GM21528 (cell line): ENCODE results near the gene OR6B1.

Experiments used
- ATAC-seq: cut with Tn5 transposase; IDR thresholded peaks from one replicate; pipeline ENCODE4 v1.9.1; 2021; ENCODE audit warnings: mild to moderate bottlenecking, moderate library complexity; ENCODE audit not compliant: unreplicated experiment, low FRiP score

OR6B1 gene

GRCh38 chr7:144000020-144000419 lies at the start of gene OR6B1:
TSS of gene OR6B1 (plus strand) at chr7:144000320. CDS start at chr7:144003997, 3,677 bp downstream.
- ATAC-seq, result no peak

DNA sequence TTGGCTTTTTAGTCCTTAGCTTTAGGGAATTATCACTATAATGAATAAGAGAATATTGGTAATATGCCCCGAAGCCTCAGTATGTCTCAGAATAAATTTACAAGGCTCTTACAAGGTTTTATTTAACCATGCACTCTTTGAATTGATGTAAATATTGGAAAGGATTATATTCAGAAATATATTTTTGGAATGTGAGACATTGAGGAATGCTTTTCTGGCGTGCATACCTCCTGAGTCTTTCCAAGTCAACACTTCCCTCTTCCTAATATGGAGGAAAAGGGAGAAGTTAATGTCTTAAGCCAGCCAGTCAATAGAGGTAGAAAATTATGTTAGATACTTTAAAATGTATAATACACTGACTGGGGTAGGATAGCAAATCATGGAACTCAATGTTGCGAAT lies 46.7 kb upstream of the OR6B1 start:
- no peak for ATAC-seq

GRCh38 chr7:143954135-143954534 lies 46.0 kb upstream of the OR6B1 start:
- ATAC-seq, result no peak

DNA sequence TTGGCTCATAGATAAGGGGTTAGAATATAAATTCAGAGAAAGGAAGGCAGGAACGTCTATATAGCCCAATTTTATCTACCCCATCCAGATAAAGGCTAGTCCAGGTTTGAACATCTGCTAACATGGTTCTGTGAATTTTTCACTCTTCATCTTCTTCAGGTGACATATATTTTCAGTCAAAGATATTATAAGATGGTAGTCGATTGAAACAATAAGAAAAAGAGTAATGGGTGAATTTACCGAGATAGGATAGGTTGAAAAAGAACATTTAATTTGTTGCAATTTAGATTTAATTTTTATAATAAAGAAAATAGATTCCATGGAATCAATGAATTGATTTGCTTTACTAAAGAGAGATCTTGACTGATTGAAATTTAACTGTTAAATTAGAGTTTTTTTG lies 45.6 kb upstream of the OR6B1 start, which contains the start of gene OR2F1:
OR2F1 (plus strand) TSS at position 301 of the 400 bp plus-strand sequence. CDS start 5,127 bp downstream, outside the sequence.
- ATAC-seq, result no peak

DNA sequence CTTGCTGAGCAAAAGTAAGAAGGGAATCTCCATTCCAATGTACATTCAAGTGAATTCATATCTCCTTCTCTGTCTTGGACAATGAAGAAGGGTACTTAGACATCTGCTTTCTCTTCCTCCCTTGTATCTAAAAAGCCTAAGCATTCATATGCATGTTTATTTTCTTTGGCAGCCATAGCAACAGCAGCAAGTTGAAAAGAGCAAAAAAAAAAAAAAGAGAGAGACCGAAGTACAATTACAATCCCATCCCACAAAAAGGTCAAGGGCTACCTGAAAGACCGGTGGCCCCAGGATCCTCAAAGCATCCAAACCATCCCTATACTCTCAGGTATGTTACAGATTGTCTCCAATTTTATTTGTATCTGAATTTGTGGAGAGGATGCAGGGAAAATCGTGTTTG lies 41.3 kb upstream of the OR6B1 start:
- no peak for ATAC-seq

GRCh38 chr7:143960813-143961610 lies 39.1 kb upstream of the OR6B1 start:
- ATAC-seq, result no peak

- ATAC-seq, result no peak
Measured at GRCh38 chr7:143965280-143965679, 34.8 kb upstream of the OR6B1 start.

DNA sequence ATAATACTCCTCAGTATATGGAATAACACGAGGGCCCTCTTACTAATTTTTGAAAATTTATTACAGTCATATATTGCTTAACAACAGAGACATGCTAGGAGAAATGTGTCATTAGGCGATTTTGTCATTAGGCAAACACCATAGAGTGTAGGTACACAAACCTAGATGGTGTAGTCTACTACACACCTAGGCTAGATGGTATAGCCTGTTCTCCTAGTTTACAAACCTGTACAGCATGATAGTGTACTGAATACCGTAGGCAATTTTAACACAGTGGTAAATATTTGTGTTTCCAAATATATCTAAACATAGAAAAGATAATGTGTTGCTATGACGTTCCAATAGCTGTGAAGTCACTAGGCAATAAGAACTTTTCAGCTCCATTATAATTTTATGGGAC lies 32.7 kb upstream of the OR6B1 start:
- no peak for ATAC-seq

DNA sequence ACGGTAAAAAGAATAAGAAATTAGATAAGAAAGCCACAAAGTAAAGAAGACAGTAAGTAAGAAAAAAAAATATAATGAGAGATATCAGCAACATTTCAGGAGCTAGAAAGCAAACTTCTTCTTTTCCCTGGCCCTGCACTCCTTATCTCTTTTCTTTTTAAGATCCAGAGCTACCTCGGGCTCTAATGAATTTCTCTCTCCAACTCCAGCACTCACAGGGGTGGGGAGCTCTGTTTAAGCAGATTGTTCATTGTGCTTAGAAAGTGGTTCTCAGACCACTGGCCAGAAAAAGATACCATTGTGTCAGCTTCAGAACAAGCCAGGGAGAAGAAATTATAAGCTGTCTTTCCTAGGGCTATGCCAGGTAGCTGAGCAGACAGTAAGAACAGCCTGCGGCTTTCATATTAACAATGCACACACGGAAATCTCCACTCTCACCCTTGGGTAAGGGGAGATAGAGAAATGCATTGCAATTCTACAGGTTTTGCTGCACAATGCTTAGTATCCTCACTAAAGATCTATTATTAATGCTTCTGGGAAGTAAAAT lies 26.2 kb upstream of the OR6B1 start:
- ATAC-seq, result no peak

- no peak for ATAC-seq
Measured at GRCh38 chr7:143974459-143974858, 25.7 kb upstream of the OR6B1 start.

GRCh38 chr7:143975617-143976016 lies 24.5 kb upstream of the OR6B1 start:
- ATAC-seq, result no peak

DNA sequence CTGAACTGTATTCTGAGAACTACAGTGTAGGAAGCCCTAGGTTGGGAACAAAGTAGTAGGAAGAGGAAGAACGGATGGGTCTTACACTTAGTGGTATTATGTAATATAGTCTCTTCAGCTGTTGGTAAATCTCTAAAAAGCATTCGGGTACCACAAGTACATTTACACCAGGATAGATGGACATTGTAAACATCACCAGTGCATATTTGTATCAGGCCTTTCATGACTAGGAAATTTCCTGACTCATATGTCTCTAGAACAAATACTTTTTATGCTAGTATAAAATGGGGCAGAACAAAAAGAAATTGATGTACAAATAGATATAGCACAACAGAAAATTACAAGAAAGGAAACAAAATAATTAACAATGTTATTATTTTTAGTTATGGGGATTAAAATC lies 21.5 kb upstream of the OR6B1 start:
- ATAC-seq, result no peak

GRCh38 chr7:143979359-143979758 lies 20.8 kb upstream of the OR6B1 start:
- ATAC-seq, result no peak

GRCh38 chr7:143979998-143980397 lies 20.1 kb upstream of the OR6B1 start:
- ATAC-seq, result no peak

GRCh38 chr7:143980746-143981510 lies 19.2 kb upstream of the OR6B1 start:
- no peak for ATAC-seq

GRCh38 chr7:143983960-143984359 lies 16.2 kb upstream of the OR6B1 start:
- ATAC-seq, result no peak

DNA sequence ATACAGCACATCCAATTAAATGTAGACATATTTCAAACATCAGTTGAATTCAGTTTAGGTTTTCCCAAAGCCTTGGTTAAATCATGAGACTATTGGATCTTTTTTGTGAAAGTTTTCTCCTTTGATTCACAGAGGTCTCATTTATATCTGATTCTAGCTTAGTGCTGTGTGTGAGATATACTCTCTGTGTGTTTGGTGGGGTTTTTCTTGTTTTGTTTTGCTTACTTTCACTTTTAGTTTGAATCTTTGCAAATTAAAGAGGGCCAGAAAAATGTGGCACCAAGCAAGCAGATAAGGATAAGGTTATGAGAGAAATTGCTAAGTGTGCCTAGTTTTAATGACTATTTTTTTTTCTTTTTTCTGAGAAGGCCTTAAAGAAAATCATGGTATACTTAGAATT lies 12.6 kb upstream of the OR6B1 start:
- no peak for ATAC-seq

- no peak for ATAC-seq
Measured at GRCh38 chr7:143988976-143989745, 11.0 kb upstream of the OR6B1 start.

DNA sequence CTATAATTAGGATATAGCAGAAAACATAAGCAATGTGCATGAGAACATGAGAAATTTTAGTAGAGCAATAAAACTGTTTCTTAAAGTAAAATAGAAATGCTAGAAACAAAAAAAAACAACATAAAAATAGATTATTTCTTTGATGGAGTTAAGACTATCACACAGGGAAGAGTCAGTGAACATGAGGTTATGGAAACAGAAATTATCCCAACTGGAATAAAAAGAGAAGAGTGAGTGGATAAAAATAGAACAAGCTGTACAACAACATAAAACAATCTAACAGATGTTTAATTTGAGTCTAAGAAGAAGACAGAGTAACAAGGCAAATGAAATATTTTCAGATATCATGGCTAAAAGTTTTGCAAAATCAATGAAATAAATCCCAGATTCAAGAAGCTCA lies 7.5 kb upstream of the OR6B1 start:
- ATAC-seq, result no peak

DNA sequence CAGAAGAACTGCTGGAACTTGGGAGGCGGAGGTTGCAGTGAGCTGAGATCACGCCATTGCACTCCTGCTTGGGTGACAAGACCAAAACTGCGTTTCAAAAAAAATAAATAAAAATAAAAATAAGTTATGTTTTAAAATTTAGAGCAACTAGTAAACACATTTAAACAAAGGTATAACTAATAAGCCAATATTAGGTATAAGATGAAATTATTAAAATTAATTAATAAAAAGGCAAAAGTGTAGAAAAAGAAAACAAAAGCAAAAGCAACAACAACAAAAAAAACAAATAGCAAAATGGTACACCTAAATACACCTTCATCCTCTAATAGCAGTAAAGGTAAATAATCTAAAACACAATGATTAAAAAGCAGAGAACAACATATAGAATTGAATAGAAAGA lies 6.2 kb upstream of the OR6B1 start:
- no peak for ATAC-seq

DNA sequence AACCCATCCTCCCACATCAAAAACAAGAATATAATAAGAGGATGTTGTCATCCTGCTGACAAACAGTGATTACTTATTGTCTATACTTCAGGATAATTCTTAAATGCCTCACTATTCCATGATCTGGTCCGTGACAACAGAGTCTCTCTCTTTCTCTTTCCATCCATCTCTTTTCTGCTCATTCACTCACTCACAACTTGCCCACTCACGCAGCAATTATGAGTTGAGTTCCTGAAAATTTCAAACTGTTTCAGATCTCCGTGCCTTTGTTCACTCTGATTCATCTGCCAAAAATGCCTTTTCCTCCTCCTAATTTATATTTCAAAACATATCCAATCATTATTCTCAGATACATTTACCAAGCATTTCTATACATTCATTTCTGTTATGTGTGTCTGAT lies 1.4 kb downstream of the OR6B1 start:
- no peak for ATAC-seq
